Activated gamma-delta T cell treated with Interleukin-2 at 50 U/mL for 16 hours (primary cell): ENCODE data around the gene CARMIL3.
A peak's percentile ranks its signal among the peaks of the same experiment; 100 is the strongest.
"Not testable (repeated sequence)": the region's sequence is repeated elsewhere in the genome, so short reads cannot be mapped to it uniquely, and the experiment has no call there.

Experiments
- DNase-seq: peaks from one replicate; pipeline ENCODE4 v3.0.0-alpha.2; 2020

The CARMIL3 gene, protein sequence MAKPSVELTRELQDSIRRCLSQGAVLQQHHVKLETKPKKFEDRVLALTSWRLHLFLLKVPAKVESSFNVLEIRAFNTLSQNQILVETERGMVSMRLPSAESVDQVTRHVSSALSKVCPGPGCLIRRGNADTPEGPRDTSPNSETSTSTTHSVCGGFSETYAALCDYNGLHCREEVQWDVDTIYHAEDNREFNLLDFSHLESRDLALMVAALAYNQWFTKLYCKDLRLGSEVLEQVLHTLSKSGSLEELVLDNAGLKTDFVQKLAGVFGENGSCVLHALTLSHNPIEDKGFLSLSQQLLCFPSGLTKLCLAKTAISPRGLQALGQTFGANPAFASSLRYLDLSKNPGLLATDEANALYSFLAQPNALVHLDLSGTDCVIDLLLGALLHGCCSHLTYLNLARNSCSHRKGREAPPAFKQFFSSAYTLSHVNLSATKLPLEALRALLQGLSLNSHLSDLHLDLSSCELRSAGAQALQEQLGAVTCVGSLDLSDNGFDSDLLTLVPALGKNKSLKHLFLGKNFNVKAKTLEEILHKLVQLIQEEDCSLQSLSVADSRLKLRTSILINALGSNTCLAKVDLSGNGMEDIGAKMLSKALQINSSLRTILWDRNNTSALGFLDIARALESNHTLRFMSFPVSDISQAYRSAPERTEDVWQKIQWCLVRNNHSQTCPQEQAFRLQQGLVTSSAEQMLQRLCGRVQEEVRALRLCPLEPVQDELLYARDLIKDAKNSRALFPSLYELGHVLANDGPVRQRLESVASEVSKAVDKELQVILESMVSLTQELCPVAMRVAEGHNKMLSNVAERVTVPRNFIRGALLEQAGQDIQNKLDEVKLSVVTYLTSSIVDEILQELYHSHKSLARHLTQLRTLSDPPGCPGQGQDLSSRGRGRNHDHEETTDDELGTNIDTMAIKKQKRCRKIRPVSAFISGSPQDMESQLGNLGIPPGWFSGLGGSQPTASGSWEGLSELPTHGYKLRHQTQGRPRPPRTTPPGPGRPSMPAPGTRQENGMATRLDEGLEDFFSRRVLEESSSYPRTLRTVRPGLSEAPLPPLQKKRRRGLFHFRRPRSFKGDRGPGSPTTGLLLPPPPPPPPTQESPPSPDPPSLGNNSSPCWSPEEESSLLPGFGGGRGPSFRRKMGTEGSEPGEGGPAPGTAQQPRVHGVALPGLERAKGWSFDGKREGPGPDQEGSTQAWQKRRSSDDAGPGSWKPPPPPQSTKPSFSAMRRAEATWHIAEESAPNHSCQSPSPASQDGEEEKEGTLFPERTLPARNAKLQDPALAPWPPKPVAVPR (N-terminal part only)

DNA sequence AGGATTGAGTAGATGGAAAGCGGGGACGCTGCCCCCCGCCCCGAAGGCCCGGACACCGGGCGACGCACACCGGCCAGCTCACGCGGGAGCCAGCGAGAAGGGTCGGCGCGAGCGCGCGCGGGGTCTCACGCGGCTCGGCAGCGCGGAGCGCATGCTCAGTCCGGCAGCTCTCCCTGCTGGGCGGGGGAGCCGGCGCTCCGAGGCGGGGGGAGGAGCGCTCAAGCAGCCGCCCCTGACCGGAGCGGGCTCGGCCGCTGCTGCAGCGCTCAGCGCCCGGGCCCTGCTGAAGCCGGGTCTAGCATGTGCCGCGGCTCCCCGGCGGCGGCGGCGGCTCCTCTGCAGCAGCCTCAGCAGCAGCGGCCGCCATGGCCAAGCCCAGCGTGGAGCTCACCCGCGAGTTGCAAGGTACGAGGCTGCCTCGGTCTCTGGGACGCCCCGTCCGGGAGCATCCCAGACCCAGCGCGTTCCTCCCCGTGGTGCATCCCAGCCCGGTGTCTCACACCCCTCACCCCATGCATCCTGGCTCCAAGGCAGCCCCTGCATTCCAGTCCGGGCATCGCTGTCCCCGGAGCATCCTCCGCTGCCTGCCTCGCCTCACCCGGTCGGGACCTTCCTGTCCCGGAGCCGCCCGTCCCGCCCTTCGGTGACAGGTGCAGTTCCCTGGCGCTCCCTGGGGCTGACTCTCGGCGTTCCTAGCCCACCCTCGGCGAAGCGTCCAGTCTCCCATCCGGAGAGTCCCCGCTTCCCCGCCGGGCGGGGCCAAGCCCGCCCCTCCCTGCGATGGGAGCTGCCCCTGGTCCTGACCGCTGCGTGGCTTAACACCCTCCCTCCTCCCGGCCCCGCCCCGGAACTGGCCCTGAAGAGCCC is at the start of gene CARMIL3:
Gene CARMIL3 (plus strand): TSS at position 221 of the 867 bp plus-strand sequence. CDS start 145 bp downstream, at position 366.
- peak; percentile 55 for DNase-seq

DNA sequence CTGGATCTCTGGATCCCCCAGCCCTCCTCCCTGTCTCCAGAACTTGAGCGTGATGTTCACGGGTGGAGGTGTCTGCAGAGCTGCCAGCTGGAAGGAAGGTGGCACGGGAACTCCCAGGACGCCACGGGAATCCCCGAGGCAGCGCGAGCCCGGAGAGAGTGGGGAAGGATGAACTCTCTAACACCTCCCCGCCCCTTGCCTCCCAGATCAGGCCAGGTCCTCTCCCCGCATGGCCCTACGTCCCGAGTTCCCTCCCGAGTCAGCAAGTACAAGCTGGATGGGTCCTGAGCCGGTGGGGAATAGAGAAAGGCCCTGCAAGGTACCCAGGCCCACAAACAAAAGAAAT is 45.4 kb upstream of the CARMIL3 start:
- DNase-seq = not testable (repeated sequence)

DNA sequence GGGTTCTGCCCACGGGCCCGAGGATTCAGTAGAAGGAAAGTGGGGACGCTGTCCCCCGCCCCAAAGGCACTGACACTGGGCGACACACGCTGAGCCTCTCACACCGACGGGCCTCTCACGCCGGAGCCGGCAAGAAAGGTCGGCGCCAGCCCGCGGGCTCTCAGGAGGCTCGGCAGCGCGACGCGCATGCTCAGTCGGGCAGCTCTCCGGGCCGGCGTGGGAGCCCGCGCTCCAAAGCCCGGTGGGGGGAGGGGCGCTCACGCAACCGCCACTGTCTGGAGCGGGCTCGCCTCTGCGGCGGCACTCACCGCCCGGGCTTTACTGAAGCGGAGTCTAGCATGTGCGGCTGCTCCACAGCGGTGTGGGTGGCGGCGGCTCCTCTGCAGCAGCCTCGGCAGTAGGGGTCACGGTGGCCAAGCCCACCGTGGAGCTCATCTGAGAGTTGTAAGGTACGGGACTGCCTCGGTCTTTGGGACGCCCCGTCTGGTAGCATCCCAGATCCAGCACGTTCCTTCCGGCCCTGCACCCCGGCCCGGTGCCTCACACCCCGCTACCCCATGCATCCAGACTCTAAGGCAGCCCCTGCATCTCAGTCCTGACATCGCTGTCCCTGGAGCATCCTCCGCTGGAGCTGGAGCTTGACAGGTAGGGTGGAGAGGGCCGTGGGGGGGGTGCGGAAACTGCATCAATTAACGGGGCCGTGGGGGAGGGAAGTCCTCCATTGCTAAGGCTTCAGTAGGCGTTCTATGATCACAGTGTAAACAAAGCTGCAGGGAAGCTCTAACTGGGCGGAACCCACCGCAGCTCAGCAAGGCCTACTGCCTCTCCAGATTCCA is 44.8 kb upstream of the CARMIL3 start:
- peak; percentile 62 for DNase-seq

DNA sequence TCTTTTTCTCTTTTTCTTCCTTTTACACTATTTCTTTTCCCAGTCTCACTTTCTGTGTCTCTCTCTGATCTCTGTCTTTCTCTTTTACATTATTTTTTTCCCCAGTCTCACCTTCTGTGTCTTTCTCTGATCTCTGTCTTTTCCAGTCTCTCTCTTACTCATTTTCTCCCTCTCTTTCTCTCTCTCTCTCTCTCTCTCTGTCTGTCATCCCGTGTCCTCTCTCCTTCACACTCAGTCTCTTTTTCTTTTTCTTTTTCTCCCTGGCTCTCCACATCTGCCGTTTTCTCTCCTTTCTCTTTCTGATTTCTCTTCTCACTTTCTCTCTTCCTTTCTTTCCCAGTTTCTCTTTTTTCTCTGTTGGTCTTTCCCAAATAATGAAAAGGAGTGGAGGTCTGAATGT is 40.8 kb upstream of the CARMIL3 start:
- no peak for DNase-seq

DNA sequence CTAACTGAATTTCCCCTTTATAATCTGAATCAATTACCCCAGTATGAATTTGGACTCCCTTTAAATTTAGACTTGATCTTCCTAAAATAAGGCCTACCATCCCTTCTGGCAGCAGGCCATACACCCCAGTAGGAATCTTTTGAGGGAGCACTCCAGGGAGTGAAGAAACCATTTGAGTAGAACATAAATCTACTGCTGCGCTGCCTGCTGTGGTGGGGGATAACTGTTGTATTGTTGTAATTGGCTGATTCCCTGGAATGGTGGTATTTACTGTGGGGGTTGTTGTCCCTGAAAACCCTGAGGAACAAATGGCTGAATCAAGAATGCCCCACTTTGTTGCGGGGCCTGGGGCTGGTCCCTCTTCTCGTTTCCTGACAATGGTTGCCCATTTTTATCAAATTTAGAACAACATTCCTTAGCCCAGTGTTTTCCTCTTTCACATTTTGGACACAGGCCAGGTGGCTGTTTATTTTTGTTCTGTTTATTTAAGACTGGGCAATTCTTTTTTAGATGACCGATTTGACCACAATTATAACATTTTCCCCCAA is 39.0 kb upstream of the CARMIL3 start:
- DNase-seq = not testable (repeated sequence)

DNA sequence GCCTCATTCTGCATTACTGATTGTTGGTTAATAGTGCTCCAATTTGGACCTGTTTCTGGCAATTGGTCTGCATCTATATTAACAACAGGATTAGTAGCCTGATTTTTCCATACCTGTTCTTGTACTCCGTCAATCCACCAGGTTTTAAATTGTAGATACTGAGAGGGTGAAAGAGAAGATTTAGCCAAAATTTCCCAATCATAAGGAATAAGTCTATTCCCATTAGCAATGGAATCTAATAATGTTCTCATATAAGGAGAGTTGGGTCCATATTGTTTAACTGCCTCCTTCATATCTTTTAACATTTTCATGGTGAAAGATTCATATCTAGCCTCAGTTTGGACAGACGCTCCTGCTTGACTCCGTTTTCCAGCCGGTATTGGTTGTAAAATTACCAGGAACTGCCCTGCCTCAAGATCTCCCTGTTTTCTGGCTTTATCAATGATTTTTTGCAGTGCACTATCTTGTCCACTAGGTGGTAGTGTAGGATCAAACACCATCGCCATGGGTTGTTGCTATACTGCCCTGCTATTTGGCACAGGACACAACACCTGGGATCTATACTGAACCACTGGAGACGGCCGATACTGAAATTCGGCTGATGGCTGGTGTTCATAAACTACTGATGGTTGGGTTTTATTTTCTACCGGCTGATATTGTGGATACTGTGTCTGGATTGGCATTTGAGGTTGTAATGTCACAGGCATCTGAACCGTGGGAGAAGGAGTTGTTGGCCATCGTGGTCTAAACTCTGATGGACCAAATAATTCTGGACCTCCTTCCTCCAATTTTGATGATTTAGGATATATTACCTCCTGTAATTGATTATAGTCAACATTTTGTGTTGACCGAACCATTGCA is 37.9 kb upstream of the CARMIL3 start:
- DNase-seq = peak; percentile 46

DNA sequence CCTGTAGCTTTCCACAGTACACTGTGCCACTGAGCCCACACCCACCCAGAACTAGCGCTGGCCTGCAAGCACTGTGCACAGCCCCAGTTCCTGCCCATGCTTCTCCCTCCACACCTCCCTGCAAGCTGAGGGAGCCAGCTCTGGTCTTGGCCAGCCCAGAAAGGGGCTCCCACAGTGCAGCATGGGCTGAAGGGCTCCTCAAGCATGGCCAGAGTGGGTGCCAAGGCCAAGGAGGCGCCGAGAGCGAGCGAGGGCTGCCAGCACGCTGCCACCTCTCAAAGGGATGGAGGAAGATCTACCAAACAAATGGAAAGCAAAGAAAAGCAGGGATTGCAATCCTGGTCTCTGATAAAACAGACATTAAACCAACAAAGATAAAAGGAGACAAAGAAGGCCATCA is 36.1 kb upstream of the CARMIL3 start:
- DNase-seq = not testable (repeated sequence)

DNA sequence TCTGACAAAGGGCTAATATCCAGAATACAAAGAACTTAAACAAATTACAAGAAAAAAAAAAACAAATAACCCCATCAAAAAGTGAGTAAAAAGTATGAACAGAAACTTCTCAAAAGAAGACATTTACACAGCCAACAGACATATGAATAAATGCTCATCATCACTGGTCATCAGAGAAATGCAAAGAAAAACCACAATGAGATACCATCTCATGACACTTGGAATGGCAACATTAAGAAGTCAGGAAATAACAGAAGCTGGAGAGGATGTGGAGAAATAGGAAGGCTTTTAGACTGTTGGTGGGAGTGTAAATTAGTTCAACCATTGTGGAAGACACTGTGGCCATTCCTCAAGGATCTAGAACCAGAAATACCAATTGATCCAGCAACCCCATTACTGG is 32.8 kb upstream of the CARMIL3 start:
- DNase-seq = not testable (repeated sequence)

DNA sequence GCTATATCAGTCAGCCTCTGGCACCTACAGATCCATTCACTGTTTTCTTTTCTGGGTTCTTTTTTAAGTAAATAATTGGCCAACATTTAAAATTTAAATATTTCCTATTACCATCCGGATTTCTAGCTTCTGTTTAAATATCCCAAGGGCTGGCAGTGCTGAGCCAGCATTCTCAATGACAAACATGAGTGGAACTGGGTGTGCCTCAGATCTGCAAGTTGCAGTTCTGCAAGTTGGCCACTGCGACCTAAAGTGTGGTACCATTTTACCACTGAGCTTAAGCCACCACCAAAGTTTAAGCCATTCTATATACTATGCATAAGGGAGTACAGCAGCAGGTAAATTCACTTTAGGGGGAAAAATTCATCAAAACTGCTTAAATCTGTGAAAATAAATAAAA is 31.9 kb upstream of the CARMIL3 start:
- not testable (repeated sequence) for DNase-seq

DNA sequence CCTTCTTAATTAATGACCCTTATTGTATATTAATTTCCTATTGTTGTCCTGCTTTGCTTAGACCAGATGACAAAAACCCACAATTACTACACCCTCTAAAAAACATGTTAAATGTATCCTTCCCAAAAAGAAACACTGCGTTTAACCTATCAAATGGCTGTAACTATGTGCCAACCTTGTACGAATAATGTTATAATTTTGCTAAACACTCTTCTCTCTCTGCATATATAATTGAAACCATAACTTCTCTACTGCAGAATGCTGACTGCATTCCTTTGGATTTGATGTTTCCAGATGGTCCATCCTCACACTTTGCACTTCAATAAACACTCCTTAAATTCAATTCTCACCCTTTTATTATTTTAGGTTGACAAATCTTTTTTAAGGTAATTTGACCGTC is 31.3 kb upstream of the CARMIL3 start:
- DNase-seq = not testable (repeated sequence)

DNA sequence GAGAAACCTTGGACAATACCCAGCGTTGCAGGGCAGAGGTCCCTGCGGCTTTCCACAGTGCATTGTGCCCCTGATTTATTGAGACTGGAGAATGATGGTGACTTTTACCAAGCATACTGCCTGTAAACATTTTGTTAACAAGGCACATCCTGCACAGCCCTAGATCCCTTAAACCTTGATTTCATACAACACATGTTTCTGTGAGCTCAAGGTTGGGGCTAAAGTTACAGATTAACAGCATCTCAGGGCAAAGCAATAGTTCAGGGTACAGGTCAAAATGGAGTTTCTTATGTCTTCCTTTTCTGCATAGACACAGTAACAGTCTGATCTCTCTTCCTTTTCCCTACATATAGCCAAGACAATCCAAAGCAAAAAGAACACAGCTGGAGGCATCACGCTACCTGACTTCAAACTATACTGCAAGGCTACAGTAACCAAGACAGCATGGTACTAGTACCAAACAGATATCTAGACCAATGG is 26.8 kb upstream of the CARMIL3 start:
- not testable (repeated sequence) for DNase-seq

DNA sequence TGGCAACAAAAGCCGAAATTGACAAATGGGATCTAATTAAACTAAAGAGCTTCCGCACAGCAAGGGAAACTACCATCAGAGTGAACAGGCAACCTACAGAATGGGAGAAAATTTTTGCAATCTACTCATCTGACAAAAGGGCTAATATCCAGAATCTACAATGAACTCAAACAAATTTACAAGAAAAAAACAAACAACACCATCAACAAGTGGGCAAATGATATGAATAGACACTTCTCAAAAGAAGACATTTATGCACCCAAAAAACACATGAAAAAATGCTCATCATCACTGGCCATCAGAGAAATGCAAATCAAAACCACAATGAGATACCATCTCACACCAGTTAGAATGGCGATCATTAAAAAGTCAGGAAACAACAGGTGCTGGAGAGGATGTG is 22.1 kb upstream of the CARMIL3 start:
- not testable (repeated sequence) for DNase-seq

DNA sequence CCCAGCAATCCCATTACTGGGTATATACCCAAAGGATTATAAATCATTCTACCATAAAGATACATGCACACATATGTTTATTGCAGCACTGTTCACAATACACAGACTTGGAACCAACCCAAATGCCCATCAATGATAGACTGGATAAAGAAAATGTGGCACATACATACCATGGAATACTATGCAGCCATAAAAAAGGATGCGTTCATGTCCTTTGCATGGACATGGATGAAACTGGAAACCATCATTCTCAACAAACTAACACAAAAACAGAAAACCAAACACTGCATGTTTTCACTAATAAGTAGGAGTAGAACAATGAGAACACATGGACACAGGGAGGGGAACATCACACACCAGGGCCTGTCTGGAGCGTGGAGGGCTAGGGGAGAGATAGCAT is 20.5 kb upstream of the CARMIL3 start:
- DNase-seq = not testable (repeated sequence)

DNA sequence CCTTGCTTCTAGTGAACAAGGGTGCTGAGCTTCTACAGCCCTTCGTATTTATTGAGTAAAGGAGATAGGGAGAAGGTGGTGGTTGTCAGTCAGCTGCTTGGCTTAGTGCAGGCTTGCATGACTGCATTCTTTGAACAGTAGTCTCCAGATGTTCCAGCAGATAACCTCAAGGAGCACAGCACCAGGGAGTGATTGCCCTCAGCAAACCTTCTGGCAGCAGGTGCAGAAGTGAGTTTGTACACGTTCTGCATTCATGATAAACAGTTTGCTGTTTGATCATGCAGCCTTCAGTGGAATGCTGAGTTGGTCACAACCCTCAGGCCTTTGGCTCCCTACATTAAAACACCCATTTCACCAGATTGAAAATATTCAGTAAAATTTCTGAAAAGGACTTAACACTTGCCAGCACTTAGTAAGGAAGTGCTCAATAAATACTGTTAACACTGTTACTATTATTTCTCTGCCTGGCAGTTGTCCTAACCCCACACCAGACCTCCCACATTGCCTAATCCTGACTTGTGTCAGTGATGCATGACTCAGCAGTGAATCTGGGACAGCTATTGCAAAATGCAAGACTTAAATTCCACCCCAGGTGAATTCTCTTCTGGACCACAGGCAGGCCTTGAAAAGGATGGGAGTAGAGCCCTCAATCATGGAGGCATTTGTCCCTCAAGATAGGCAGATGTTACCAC is 18.9 kb upstream of the CARMIL3 start:
- DNase-seq = no peak

DNA sequence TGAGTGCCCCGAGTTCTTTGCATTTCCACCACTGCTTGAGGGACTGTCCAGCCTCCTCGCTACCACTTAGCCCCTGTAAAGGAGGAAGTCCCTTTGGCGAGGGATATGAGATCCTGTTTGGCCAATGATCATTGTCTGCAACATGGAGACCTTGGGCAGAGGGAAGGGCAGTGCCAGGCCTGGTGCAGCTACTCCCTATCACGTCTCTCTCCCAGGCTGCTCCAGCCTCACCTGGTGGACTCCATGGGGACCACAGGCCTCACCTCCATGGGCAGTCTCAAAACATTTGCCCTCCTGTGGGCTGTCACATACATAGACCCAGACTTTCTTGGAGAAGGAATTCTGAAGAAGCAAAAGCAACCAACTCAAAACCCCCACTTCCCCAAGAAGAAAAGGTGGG is 16.0 kb upstream of the CARMIL3 start:
- DNase-seq = not testable (repeated sequence)

DNA sequence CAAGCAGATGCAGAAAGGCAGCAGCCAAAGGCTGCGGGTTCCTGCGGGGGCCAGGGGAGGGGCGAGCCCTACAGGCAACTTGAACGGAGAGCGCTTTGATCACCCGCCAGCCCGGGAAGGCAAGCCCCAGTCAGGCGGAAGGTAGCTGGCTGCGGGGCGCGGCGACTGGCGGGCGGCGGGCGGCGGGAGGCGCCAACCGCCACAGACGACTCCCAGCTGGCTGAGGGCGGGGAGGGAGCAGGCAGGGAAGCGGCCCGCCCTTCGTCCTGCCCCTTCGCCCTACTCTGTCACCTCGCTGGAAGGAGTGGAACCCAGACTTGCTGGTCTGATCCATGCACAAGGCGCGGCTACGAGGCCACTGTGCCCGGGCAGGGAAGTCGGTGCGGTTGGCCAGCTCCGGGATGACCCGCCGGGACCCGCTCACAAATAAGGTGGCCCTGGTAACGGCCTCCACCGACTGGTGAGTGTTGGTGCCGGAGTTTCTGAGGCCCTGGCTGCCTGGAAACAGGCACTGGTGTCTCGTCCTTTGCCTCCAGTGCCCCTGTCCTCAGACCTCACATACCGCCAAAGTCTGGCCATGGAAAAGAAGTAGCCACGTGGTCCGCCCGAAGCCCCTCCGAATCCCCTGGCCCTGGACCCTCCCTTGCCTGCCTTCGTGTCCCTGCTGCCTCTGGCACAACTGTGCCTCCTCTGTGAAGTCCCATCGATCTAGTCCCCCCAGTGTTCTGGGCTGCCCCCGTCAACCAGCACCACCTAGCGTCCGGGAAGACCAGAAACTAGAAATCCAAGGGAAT is 15.4 kb upstream of the CARMIL3 start:
- peak; percentile 64 for DNase-seq

DNA sequence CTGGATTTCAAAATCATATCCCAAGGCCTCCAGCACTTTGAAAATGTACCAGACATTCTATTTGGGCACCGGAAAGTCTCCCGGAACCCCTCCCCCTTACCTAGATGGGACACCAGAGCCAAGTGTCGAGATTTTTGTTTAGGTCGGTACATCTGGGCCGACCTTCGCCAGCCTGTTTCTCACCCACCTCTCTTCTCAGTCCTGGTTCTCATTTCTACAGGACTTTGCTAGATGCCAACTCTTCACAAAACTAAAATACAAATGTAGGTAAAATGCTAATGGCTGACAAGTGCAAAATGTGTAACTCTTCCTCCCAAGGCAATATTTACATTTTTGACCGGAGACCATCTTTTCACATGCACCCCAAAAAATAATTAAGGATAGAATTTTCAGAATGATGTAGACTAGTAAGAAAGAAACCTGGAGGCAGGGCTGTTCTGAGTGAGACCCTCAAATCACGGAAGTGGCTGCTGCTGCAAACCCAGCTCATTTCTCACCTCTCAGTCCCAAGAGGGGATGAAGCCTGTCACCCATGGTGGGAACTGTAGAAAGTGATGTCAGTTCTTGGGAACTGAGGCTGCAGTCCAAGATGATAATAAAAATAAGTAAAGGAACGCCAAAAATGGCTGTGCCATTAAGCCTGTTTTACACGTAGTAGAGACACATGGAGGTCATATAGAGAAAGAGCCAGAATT is 14.7 kb upstream of the CARMIL3 start:
- DNase-seq = not testable (repeated sequence)
